Measurements from ENCODE around the gene SLC44A4. TPM values are rescaled to one million over a fixed set of nuclear protein-coding genes. Genes with fewer than 3 reads are reported as not detected.
A peak's percentile ranks its signal among the peaks of the same experiment; 100 is the strongest.
"Not testable (repeated sequence)": the region's sequence is repeated elsewhere in the genome, so short reads cannot be mapped to it uniquely, and the experiment has no call there.

The SLC44A4 gene
- total RNA-seq, 1 donor from 2014 or later = 5.9 TPM

GRCh38 chr6:31871046-31871659 is 7.6 kb downstream of the SLC44A4 start:
- Histone ChIP-seq H3K4me1 (peaks cover 8% of the 10 kb centered on the region), H3K4me3 (no peak overlapping the region), H3K9me3 (no peaks in the 10 kb centered on the region), H3K27ac (peak overlapping the region; percentile 39), H3K36me3 (no peaks in the 10 kb centered on the region), H3K27me3 (no peaks in the 10 kb centered on the region)
- intact Hi-C loops (cut with DNase I) = no loop called here
- no peak for DNase-seq (ENCODE audit: extremely low spot score in 2 of 2)
- no peak for TF ChIP-seq POLR2A (IDR thresholded peaks at IDR 0.05)
- no peak for TF ChIP-seq CTCF (IDR thresholded peaks at IDR 0.05)
- no peak for TF ChIP-seq POLR2AphosphoS5 (IDR thresholded peaks at IDR 0.05; ENCODE audit: insufficient read depth in 1 of 2, low read depth in 1 of 2)

- Histone ChIP-seq H3K4me1 (peaks cover 8% of the 10 kb centered on the region), H3K27me3 (no peaks in the 10 kb centered on the region), H3K27ac (peak overlapping the region; percentile 39), H3K9me3 (no peaks in the 10 kb centered on the region), H3K36me3 (no peaks in the 10 kb centered on the region), H3K4me3 (no peak overlapping the region)
- intact Hi-C loops (cut with DNase I) = no loop called here
- no peak for DNase-seq (ENCODE audit: extremely low spot score in 2 of 2)
- TF ChIP-seq POLR2AphosphoS5 (IDR thresholded peaks at IDR 0.05; ENCODE audit: insufficient read depth in 1 of 2, low read depth in 1 of 2) (no peak), POLR2A (IDR thresholded peaks at IDR 0.05) (no peak), CTCF (IDR thresholded peaks at IDR 0.05) (no peak)
These were observed 8.3 kb downstream of the SLC44A4 start for GRCh38 chr6:31870385-31870921.

GRCh38 chr6:31869343-31869742 is 9.5 kb downstream of the SLC44A4 start:
- Histone ChIP-seq H3K36me3 (no peaks in the 10 kb centered on the region), H3K27me3 (no peaks in the 10 kb centered on the region), H3K9me3 (no peaks in the 10 kb centered on the region), H3K4me1 (peaks cover 8% of the 10 kb centered on the region), H3K27ac (no peak overlapping the region), H3K4me3 (no peak overlapping the region)
- TF ChIP-seq CTCF (IDR thresholded peaks at IDR 0.05) (no peak), POLR2A (IDR thresholded peaks at IDR 0.05) (no peak), POLR2AphosphoS5 (IDR thresholded peaks at IDR 0.05; ENCODE audit: insufficient read depth in 1 of 2, low read depth in 1 of 2) (no peak)
- intact Hi-C loops (cut with DNase I) = no loop called here
- DNase-seq (ENCODE audit: extremely low spot score in 2 of 2) = no peak

GRCh38 chr6:31868658-31868971 is 10.2 kb downstream of the SLC44A4 start:
- H3K36me3 ChIP-seq; H3K27ac ChIP-seq; intact Hi-C loops (cut with DNase I); DNase-seq (ENCODE audit: extremely low spot score in 2 of 2); H3K4me3 ChIP-seq; H3K27me3 ChIP-seq; H3K9me3 ChIP-seq; H3K4me1 ChIP-seq: not testable (repeated sequence)

- Histone ChIP-seq H3K27me3 (no peaks in the 10 kb centered on the region), H3K4me3 (no peak overlapping the region), H3K27ac (no peak overlapping the region), H3K4me1 (peaks cover 17% of the 10 kb centered on the region), H3K36me3 (no peaks in the 10 kb centered on the region), H3K9me3 (no peaks in the 10 kb centered on the region)
- intact Hi-C loops (cut with DNase I) = no loop called here
- no peak for DNase-seq (ENCODE audit: extremely low spot score in 2 of 2)
- TF ChIP-seq POLR2A (IDR thresholded peaks at IDR 0.05) (no peak), POLR2AphosphoS5 (IDR thresholded peaks at IDR 0.05; ENCODE audit: insufficient read depth in 1 of 2, low read depth in 1 of 2) (no peak), CTCF (IDR thresholded peaks at IDR 0.05) (no peak)
These were observed 13.3 kb downstream of the SLC44A4 start for GRCh38 chr6:31865205-31866118.

Measured in vagina (tissue), 2 donors.